Measurements from ENCODE around the gene TBC1D10A.

- TF ChIP-seq CTCF (IDR thresholded peaks at IDR 0.05) (no peak), POLR2A (IDR thresholded peaks at IDR 0.05) (no peak)
Observed at GRCh38 chr22:30305906-30306626, 20.7 kb downstream of the TBC1D10A start.
